Suppressor macrophage treated with lipopolysaccharide for 1 hour (primary cell): Measurements from ENCODE around the gene PRRG1.
"Not testable (repeated sequence)": the region's sequence is repeated elsewhere in the genome, so short reads cannot be mapped to it uniquely, and the experiment has no call there.

Source experiments
- DNase-seq, 3 donors: peaks; one replicate each; pipeline ENCODE4 v3.0.0-alpha.2; 2020 to 2022

Gene PRRG1

GRCh38 chrX:37474478-37474877 lies 125.3 kb downstream of the PRRG1 start:
- DNase-seq = no peak

DNA sequence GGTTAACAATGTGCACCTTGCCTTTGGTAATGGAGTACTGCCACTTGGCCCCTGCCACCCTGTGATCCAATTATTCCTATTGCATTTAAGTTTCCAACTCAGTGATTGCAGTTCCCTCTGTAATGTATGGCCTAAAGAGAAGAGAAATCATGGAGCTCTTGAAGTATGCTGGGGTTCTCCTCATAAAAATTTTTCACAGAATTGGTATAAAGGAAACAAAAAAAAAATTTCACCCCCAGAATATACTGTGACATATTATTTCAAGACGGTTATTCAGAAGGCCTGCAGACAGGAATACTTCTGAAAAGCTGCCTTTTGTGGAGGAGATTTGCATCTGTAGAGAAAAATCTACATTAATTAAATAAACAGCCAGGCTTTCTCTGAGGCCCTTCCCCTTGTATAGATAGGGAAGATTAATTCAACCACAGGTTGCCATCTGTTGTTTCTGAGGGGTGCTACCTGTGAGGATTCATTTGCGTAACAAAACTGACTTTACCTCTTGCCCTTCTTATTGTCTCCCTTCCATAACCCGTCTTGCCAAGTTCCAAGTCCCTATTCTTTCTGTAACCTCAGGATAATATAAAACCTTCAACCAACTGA lies 127.5 kb downstream of the PRRG1 start:
- no peak for DNase-seq

- DNase-seq = not testable (repeated sequence)
Observed at GRCh38 chrX:37484335-37484734, 135.2 kb downstream of the PRRG1 start.

DNA sequence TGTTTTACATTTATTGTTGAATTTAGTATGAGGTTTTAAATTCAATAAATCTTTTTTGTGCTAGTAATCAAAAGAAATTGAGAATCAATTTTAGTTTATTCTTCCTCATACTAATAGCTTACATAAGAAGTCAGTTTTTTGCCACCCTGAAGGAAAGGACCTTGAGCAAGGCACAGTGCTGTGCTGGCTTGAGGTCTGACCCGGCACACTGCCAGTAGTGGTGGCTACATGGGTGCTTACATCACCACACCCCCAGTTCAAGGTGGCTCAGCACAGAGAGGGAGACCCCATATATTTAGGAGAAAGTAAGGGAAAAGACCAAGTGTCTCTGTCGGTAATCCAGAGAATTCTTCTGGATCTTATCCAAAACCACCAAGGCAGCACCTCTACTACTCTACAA lies 136.3 kb downstream of the PRRG1 start:
- DNase-seq = no peak

DNA sequence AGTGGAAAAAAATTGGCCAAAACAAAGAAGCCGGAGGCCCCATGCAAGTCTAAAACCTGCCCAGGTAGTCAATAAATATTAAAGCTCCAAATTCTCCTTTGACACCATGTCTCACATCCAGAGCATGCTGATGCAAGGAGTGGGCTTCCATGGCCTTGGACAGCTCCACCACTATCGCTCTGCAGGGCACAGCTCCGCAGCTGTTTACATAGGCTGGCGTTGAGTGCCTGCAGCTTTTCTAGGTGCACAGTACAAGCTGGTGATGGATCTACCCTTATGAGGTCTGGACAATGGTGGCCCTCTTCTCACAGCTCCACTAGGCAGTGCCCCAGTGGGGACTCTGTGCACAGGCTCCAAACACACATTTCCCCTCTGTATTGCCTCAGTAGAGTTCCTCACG lies 138.1 kb downstream of the PRRG1 start:
- DNase-seq = no peak

GRCh38 chrX:37488323-37488722 lies 139.2 kb downstream of the PRRG1 start:
- DNase-seq = no peak

- DNase-seq = no peak
Observed at GRCh38 chrX:37491686-37492085, 142.5 kb downstream of the PRRG1 start.

DNA sequence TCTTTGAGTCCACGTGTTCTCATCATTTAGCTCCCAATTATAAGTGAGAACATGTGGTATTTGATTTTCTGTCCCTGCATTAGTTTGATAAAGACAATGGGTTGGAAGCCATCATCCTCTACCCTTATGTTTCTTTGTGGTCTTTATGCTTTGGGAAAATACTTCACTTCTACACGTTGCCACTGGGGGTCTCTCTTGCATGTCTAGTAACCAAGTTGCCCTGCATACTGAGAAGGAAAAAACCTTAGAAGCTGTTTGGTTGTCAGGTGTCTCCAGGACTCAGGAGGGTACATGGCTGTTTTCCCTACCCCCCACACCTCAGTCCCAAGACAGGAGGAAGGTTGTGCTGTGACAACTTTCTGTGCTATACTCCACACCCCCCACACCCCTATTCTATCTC lies 146.6 kb downstream of the PRRG1 start:
- not testable (repeated sequence) for DNase-seq

GRCh38 chrX:37497126-37497525 lies 148.0 kb downstream of the PRRG1 start:
- not testable (repeated sequence) for DNase-seq

- not testable (repeated sequence) for DNase-seq
Observed at GRCh38 chrX:37498323-37498722, 149.2 kb downstream of the PRRG1 start.

DNA sequence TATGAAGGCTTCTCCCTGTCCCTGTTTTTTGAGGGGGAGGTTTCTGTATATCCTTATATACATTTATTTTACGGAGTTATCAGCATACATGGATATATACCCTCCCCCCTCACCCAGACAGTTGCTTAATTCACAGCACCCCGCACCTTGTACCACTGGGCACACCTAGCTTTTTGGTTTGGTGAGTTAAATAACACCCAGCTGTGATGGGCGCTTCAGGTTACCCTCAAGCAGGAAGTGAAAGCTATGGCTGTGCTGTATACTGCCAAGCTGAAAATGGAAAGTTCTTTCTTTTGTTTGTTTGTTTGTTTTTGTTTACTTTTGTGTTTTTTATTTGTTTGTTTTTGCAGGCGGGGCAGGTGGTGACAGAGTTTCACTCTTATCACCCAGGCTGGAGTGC lies 150.5 kb downstream of the PRRG1 start:
- DNase-seq = not testable (repeated sequence)

DNA sequence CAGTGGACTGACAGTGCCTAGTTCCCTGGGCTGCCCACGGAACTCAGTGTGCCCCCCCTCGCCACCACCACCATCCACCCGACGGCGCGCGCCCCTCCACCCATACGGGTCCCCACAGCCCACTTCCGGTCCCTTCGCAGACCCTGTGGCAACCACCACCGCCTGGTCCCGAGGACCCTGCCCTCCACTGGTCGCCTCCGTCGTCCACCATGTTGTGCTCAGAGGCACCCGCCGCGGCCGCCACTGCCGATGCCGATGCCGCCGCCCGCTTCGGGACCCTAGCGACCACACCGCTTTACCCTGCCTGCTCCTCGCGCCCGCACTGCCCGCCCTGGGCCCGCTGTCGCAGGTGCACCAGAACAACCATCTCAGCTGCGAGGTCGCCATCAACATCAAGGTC lies 155.8 kb downstream of the PRRG1 start:
- no peak for DNase-seq
